NCI-H1694 (cell line): ENCODE data around the gene ZNF708.
A peak's percentile ranks its signal among the peaks of the same experiment; 100 is the strongest.
"Not testable (repeated sequence)": the region's sequence is repeated elsewhere in the genome, so short reads cannot be mapped to it uniquely, and the experiment has no call there.

Experiments used
- DNase-seq: peaks from one replicate; lab custom pipeline; 2025; lab: John Stamatoyannopoulos, UW

The ZNF708 gene

DNA sequence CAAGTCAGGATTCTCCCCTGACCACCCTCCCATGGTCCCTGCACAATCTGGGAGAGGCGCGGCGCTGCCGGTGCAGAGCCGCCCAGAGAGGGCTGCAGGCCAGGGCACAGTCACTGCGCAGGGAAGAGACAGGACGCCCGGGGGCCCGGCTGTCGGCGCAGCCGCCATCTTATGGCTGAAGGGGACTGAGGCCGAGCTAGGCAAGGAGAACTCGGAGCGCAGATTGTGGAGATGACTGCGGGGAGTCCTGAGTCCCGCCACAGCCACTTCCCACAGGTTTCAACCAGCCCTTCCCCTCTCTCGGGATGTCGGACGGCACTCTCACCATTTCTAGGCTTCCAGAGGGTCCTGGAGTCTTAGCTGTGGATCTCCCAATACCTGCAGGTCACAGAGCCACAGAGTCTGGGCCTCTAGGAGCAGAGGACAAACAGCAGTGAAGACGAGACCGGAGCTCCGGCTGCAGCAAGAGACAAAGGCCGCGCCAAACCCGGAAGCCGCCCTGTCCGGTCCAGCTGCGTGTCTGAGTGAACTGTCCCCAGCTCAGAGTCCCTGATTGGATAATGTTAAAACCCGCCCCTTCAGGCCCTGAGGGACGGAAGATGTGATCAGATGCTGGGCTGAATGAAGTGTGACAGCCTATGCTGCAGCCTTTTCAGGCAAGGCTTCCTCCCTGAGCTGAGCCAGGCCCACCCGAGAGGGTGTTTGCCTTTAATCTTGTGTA lies at the start of gene ZNF708:
Gene ZNF708, minus strand, starts transcription at position 526 of the 721 bp plus-strand sequence. Its CDS starts 198 bp downstream, at position 328.
- DNase-seq = peak; percentile 85

DNA sequence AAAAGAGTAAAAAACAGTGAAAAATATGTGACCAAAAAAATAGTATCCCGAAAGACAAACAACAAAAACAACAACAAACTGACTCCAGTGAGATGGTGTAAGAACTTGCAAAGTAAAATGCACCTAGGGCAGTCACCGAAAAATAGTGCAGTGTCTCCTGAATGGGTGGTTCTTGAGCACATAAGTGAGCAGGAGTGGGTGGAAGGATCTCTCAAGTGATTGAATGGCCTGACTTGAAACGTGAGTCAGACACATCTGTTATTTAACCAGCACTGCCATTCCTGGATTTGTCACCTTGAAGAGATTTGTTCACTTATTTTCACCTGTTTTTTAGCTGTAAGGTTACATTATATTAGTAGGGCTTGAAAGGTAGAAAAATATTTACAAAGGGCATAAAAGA lies 33.1 kb upstream of the ZNF708 start:
- no peak for DNase-seq

DNA sequence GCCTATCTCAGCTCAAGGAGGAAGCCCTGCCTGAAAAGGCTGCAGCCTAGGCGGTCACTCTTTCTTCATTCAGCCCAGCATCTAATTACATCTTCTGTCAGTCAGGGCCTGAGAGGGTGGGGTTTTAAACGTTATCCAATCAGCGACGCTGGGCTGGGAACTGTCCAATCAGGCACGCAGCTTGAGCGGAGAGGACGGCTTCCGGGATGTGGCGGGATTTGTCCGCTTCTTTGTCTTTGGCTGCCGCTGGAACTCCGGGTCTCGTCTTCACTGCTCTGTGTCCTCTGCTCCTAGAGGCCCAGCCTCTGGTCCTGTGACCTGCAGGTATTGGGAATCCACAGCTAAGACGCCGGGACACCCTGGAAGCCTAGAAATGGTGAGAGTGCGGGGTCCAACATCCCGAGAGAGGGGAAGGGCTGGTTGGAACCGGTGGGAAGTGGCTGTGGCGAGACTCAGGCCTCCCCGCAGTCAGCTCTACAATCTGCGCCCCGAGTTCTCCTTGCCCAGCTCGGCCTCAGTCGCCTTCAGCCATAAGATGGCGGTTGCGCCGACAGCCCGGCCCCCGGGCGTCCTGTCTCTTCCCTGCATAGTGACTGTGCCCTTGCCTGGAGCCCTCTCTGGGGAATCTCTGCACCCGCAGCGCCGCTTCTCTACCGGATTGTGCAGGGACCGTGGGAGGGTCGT lies 29.7 kb upstream of the ZNF708 start, which contains the start of gene ZNF738:
Gene ZNF738, plus strand, starts transcription at position 233 of the 684 bp plus-strand sequence. Its CDS starts 141 bp downstream, at position 374.
- DNase-seq = peak; percentile 94

DNA sequence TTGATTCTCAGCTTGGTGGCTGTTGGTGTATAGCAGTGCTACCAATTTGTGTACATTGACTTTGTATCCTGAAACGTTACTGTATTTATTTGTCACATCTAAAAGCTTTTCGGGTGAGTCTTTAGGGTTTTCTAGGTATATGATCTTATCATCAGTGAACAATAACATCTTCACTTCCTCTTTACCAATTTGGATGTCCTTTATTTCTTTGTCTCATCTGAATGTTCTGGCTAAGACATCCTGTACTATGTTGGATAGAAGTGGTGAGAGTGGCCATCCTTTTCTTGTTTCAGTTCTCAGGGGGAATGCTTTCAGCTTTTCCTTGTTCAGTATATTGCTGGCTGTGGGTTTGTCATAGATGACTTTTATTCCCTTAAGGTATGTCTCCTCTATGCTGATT lies 23.6 kb upstream of the ZNF708 start:
- no peak for DNase-seq

DNA sequence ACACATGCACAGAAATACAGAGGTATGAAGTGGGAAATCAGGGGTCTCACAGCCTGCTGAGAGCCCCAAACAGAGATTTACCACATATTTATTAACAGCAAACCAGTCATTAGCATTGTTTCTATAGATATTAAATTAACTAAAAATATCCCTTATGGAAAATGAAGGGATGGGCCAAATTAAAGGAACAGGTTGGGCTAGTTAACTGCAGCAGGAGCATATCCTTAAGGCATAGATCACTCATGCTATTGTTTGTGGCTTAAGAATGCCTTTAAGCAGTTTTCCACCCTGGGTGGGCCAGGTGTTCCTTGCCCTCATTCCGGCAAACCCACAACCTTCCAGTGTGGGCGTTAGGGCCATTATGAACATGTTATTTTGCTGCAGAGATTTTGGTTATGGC lies 15.6 kb upstream of the ZNF708 start:
- DNase-seq = not testable (repeated sequence)

DNA sequence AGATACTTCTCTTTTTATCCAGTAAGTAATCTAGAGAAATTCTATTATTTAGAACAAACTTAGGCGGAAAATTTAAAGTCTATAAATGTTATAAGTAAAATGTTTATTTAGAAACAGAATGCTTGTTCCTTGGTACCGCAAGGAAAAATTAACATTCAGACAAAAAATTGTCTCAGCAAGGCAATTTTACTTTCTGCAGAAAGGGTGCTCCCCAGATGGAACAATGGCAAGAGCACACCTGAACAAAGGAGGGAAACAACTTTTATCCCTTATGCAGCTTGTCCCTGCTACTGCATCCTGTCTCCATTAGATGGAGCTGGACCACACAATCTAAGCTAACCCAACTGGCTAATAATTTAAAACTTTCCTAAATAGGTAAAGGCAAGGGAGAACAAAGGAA lies 6.5 kb upstream of the ZNF708 start:
- DNase-seq = no peak

DNA sequence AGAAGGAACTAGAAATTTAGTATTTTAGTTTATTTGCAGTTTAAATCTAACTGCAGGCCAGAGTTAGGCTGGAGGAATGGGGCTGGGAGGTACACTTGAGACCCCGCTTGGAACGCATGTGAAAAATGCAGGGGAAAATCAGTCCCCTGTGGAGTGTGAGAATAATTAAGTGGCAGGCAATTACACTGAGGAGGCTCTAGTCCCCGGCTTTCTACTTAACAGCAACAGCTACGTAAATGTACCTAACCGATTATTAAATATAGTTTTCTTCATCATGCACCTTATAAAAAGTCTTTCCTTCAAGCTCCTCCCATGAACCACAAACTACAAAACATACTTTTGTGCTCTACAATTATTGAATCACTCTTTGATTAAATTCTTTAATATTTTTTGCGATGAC lies 804 bp downstream of the ZNF708 start:
- DNase-seq = no peak

DNA sequence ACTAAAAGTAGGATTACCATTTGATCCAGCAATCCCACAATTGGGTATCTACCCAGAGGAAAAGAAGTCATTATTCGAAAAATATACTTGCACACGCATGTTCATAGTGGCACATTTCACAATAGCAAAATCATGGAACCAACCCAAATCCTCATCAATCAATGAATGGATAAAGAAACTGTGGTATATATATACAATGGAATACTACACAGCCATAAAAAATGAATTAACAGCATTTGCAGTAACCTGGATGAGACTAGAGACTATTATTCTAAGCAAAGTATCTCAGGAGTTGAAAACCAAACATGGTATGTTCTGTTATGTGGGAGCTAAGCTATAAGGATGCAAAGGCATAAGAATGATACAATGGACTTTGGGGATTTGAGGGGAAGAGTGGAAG lies 3.0 kb downstream of the ZNF708 start:
- DNase-seq = no peak

DNA sequence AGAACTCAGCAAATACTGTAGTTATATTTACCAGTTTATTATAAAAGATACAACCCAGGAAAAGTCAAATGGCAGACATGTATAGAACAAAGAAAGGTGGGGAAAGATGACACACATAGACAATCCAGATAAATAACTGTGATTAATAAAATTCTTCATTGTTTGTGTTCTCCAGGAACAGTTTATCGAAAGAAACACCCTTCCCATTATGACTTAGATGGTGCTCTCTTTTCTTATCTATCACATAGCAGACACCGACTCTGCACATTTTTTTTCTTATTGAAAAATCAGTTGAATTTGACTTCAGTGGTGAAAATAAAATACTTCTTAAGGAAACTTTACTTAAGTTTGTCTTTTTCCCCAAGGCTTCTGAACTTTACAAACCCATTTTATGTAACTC lies 6.2 kb downstream of the ZNF708 start:
- DNase-seq = no peak

DNA sequence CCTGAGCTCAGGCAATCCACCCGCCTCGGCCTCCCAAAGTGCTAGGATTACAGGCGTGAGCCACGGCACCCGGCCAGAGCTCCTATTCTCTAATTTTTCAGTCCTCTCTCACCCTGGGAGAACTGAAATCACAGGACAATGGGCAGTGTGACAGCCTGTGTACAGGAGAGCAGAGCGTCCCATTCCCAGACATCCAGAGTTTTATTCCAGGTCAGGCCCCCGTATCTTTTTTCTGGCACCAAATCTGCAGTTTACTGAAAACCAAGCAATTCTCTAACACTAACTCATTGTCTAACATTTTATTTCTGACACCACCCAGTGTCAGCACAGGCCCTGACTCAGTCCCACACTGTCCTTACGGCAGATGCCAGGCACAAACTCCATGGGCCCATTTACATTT lies 6.7 kb downstream of the ZNF708 start:
- DNase-seq = no peak

DNA sequence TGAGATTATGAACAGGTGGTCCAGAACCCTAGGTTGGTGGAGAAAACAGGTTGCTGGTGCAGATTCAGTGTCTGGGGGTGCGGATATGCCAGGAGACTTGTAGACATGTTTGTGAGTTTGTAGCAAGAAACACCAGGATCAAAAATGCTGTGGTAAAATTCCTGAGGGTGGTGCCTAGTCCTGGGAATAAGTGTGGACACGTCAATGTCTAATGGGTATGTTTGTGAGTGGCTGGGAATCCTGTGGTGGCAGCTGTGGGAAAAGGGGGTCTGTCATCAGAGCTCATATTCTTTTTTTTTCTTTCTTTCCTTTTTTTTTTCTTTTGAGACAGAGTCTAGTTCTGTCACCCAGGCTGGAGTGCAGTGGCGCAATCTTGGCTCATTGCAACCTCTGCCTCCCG lies 7.2 kb downstream of the ZNF708 start:
- no peak for DNase-seq

DNA sequence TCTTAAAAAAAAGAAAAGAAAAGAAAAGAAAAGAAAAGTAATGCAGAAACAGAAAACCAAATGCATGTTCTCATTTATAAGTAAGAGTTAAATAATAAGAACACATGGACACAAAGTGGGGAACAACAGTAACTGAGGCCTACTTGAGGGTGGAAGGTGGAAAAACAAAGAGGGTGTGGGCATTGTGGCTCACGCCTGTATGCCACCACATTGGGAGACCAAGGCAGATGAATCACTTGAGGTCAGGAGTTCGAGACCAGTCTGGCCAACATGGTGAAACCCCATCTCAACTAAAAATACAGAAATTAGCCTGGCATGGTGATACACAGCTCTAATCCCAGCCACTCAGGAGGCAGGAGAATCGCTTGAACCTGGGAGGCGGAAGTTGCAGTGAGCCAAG lies 8.1 kb downstream of the ZNF708 start:
- no peak for DNase-seq

DNA sequence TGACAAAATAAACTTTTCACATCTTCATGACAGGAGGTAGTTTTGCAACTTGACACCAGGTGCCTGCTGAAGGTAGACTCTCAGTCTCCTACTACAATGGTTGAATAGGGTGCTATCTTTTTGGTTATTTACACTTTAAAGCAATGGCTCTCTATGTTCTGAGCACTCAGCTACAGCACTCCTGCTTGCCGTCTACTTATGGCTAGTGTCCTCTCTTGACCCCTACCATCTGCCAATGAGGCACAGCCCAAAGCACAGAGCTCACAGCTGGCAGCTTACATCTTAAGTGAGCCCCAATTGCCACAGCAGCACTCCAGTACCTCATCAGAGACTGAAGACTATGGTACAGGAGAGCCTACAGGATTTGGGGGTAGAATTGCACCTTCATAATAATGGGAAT lies 11.4 kb downstream of the ZNF708 start:
- DNase-seq = no peak

DNA sequence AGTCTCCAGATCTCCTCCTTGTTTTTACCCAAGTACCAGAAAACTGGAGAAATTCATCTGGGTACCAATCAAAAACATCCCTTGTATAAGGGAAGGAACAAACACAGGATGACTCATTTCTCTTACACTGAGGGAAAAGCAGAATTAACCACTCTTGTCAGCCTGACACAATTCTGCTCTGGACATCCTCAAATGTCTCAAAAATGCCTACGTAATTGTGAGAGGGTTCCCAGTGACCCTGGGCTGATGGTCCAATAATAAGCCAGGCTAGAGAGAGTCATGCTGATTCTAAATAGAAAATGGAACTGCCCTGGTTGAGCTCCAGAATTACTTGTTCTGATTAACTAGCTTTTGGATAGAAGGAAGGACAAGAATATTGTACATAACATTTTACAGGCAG lies 14.5 kb downstream of the ZNF708 start:
- DNase-seq = no peak

DNA sequence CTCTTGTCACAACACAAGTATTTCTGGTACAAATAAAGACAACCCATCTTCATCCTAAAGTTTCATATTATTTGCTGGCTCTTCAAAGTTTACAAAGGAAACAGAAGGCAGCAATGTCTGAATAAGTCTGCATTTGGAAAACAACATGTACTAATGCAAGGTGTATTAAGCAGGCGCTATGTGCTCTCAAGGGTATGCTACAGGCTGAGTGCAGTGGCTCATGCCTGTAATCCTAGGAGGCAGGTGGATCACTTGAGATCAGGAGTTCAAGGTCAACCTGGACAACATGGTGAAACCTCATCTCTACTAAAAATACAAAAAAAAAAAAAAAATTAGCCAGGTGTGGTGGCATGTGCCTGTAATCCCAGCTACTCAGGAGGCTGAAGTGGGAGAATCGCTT lies 16.4 kb downstream of the ZNF708 start:
- DNase-seq = not testable (repeated sequence)

DNA sequence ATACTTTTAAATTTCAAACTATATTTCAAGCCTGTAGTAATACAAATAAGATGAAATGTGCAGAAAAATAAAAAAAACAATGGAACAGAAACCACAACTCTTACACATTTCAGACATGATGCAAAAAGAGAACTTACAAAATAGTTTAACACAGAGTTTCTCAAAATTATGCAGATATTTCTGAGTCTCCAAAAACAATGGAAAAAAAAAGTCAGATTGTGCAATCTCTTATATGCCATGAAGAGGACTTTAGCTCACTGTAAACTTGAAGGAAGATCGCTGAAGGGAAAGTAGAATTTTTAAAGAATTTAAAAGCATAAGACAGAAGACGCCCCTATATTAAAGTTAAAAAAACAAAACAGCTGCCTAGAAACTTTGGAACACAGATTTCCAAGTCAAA lies 20.4 kb downstream of the ZNF708 start:
- no peak for DNase-seq

DNA sequence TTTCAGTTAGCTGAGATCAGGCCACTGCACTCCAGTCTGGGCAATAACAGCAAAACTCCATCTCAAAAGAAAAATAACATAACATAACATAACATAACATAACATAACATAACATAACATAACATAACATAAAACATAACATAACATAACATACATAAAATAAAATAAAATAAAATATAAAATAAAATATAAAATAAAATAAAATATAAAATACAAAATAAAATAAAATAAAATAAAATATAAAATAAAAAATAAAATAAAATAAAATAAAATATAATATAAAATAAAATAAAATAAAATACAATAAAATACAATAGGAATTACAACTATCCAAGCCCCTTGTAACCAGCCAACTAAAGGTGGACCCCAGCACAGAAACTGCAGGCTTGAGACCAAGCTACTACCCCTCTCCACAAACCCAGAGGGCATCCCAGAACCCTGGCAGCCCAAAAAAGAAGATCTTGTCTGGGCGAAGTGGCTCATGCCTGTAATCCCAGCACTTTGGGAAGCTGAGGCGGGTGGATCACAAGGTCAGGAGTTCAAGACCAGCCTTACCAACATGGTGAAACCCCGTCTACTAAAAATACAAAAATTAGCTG lies 22.2 kb downstream of the ZNF708 start:
- DNase-seq = not testable (repeated sequence)

DNA sequence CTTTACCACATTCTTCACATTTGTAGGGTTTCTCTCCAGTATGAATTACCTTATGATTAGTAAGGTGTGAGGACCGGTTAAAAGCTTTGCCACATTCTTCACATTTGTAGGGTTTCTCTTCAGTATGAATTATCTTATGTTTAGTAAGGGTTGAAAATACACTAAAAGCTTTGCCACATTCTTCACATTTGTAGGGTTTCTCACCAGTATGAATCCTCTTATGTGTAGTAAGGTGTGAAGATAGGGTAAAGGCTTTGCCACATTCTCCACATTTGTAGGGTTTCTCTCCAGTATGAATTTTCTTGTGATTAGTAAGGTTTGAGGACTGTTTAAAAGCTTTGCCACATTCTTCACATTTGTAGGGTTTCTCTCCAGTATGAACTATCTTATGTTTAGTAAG lies 35.4 kb downstream of the ZNF708 start:
- DNase-seq = not testable (repeated sequence)

DNA sequence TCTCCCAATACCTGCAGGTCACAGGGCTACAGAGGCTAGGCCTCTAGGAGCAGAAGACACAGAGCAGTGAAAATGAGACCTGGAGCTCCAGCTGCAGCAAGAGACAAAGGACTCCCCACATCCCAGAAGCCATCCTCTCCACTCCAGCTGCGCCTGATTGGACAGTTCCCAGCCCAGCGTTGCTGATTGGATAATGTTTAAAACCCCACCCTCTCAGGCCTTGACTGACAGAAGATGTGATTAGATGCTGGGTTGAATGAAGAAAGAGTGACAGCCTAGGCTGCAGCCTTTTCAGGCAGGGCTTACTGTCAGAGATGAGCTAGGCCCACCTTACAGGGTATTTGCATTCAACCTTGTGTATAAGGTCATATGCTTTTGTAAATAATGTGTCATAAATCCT lies 59.4 kb downstream of the ZNF708 start:
- no peak for DNase-seq

DNA sequence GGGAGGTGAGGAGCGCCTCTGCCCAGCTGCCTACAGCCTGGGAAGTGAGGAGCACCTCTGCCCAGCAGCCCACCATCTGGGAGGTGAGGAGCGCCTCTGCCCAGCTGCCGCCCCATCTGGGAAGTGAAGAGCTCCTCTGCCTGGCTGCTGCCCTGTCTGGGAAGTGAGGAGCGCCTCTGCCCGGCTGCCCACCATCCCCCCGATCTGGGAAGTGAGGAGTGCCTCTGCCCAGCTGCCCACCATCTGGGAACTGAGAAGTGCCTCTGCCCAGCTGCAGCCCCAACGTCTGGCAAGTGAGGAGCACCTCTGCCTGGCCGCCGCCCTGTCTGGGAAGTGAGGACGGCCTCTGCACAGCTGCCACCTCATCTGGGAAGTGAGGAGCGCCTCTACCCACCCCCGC lies 64.3 kb downstream of the ZNF708 start:
- DNase-seq = no peak

DNA sequence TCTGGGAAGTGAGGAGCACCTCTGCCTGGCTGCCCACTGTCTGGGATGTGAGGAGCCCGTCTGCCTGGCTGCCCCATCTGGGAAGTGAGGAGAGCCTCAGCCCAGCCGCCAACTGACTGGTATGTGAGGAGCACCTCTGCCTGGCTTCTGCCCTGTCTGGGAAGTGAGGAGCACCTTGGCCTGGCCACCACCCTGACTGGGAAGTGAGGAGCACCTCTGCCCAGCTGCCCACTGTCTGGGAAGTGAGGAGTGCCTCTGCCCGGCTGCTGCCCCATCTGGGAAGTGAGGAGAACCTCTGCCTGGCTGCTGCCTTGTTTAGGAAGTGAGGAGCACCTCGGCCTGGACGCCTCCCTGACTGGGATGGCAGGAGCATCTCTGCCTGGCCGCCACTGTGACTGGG lies 64.8 kb downstream of the ZNF708 start:
- no peak for DNase-seq

DNA sequence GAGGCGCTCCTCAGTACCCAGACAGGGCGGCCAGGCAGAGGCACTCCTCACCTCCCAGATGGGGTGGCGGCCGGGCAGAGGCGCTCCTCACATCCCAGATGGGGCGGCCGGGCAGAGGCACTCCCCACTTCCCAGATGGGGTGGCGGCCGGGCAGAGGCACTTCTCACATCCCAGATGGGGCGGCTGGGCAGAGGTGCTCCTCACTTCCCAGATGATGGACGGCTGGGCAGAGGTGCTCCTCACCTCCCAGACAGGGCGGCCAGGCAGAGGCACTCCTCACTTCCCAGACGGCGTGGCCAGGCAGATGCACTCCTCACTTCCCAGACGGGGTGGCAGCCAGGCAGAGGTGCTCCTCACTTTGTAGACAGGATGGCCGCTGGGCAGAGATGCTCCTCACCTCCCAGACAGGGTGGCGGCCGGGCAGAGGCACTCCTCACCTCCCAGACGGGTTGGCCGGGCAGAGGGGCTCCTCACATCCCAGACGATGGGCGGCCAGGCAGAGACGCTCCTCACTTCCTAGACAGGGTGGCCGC lies 68.3 kb downstream of the ZNF708 start:
- not testable (repeated sequence) for DNase-seq
